NB4 (cell line): Measurements from ENCODE around the gene LAD1.

ENCODE experiments used
- MYC ChIP-seq: IDR thresholded peaks from 2 replicates; pipeline ENCODE4 v1.6.1; 2011; ENCODE audit warnings: low read depth, low read length
- POLR2A ChIP-seq: IDR thresholded peaks from 2 replicates; pipeline ENCODE4 v1.6.1; 2011; ENCODE audit warnings: mild to moderate bottlenecking; ENCODE audit not compliant: insufficient read length; ENCODE audit errors: extremely low read depth
- TF ChIP-seq, protein P1 (sequence below): IDR thresholded peaks from one replicate; pipeline ENCODE4 v1.5.1; 2012; ENCODE audit warnings: low read depth, low read length
- TF ChIP-seq, protein P2 (sequence below): IDR thresholded peaks from 2 replicates; pipeline ENCODE4 v1.6.1; 2011; ENCODE audit warnings: low read depth, low read length

DNA sequence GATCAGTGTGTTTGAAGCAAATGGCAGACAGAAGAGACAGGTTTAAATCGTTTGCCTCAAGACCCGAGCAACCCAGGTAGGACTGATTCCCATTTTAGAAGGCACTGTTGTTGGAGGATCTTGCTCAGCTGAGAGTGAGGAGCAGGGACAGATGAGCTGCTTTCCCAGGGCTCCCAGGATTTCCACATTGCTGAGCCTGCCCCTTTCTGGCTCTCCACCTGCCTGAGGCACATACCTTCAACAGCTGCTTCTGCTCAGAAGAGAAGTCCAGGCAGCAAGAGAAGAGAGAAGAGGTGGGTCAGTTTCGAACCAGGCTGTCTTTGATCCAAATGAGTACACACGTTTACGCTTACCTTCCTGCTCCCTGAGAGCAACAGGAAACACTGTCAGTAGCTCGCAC lies 27.3 kb downstream of the LAD1 start:
- TF ChIP-seq, protein P1, sequence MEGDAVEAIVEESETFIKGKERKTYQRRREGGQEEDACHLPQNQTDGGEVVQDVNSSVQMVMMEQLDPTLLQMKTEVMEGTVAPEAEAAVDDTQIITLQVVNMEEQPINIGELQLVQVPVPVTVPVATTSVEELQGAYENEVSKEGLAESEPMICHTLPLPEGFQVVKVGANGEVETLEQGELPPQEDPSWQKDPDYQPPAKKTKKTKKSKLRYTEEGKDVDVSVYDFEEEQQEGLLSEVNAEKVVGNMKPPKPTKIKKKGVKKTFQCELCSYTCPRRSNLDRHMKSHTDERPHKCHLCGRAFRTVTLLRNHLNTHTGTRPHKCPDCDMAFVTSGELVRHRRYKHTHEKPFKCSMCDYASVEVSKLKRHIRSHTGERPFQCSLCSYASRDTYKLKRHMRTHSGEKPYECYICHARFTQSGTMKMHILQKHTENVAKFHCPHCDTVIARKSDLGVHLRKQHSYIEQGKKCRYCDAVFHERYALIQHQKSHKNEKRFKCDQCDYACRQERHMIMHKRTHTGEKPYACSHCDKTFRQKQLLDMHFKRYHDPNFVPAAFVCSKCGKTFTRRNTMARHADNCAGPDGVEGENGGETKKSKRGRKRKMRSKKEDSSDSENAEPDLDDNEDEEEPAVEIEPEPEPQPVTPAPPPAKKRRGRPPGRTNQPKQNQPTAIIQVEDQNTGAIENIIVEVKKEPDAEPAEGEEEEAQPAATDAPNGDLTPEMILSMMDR: no peak
- TF ChIP-seq POLR2A: no peak
- no peak for TF ChIP-seq MYC
- TF ChIP-seq, protein P2, sequence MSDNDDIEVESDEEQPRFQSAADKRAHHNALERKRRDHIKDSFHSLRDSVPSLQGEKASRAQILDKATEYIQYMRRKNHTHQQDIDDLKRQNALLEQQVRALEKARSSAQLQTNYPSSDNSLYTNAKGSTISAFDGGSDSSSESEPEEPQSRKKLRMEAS: no peak
